ENCODE measurements around the gene SNX17. TPM values are rescaled to one million over a fixed set of nuclear protein-coding genes. Genes with fewer than 3 reads are reported as not detected.

SNX17 gene
- total and polyA plus RNA-seq, 2 of the 13 experiments (the other 11 are each of a cell fraction or from before 2014, with no cell fraction given) = 75.0 to 109 TPM

- TF ChIP-seq ZNF407 (CRISPR knock-in tag; IDR thresholded peaks at IDR 0.05; ENCODE audit: not compliant biosample characterization) = peak; percentile 65
- TF ChIP-seq ZNF724P (CRISPR knock-in tag; IDR thresholded peaks at IDR 0.05; ENCODE audit: borderline replicate concordance) = 0 out of 2 replicates have a peak, but pooled peaks have one; percentile 92
- TF ChIP-seq KAT7 (CRISPR knock-in tag; IDR thresholded peaks at IDR 0.05; ENCODE audit: borderline replicate concordance) = peak; percentile 75; the same call in 1 of the 2 replicates
- peak; percentile 75 for TF ChIP-seq ATF7 (IDR thresholded peaks at IDR 0.05)
- peak; percentile 91 for TF ChIP-seq ATF7 (CRISPR knock-in tag; IDR thresholded peaks at IDR 0.05)
- peak; percentile 92; the same call in 1 of the 2 replicates for TF ChIP-seq ZNF350 (CRISPR knock-in tag; IDR thresholded peaks at IDR 0.05; ENCODE audit: borderline replicate concordance, low read depth)
- peak; percentile 70; the same call in 1 of the 2 replicates for TF ChIP-seq HOXA5 (CRISPR knock-in tag; IDR thresholded peaks at IDR 0.05)
- peak; percentile 92 for TF ChIP-seq ZNF331 (CRISPR knock-in tag; IDR thresholded peaks at IDR 0.05)
- peak; percentile 80; the same call in 1 of the 2 replicates for TF ChIP-seq HDAC1 (CRISPR knock-in tag; IDR thresholded peaks at IDR 0.05)
- TF ChIP-seq ZFX (CRISPR knock-in tag; IDR thresholded peaks at IDR 0.05; ENCODE audit: low read depth) = peak; percentile 93
- TF ChIP-seq ZNF891 (CRISPR knock-in tag; IDR thresholded peaks at IDR 0.05) = 0 out of 2 replicates have a peak, but pooled peaks have one; percentile 22
- peak; percentile 96 for TF ChIP-seq ZNF121 (CRISPR knock-in tag; IDR thresholded peaks at IDR 0.05)
- peak; percentile 65; the same call in 1 of the 2 replicates for TF ChIP-seq MYPOP (CRISPR knock-in tag; IDR thresholded peaks at IDR 0.05)
- no peak; the same call in 1 of the 2 replicates for TF ChIP-seq ZSCAN21 (CRISPR knock-in tag; IDR thresholded peaks at IDR 0.05; ENCODE audit: borderline replicate concordance)
- TF ChIP-seq NR2F6 (IDR thresholded peaks at IDR 0.05) = peak; percentile 28; the same call in 1 of the 2 replicates
- TF ChIP-seq NR2F6 (CRISPR knock-in tag; IDR thresholded peaks at IDR 0.05) = peak; percentile 81
- TF ChIP-seq PPARG (CRISPR knock-in tag; conservative IDR thresholded peaks at IDR 0.05) = peak; percentile 85
- TF ChIP-seq NR1H2 (CRISPR knock-in tag; IDR thresholded peaks at IDR 0.05; ENCODE audit: borderline replicate concordance, low read depth) = no peak
- TF ChIP-seq HNF1B (CRISPR knock-in tag; IDR thresholded peaks at IDR 0.05) = peak; percentile 96
- TF ChIP-seq ZNF44 (CRISPR knock-in tag; IDR thresholded peaks at IDR 0.05) = peak; percentile 71; the same call in 1 of the 2 replicates
These were observed 49.4 kb upstream of the SNX17 start (continued) for GRCh38 chr2:27320958-27321543.

Measured in HepG2 (cell line).